ENCODE measurements around the gene RSU1.

DNA sequence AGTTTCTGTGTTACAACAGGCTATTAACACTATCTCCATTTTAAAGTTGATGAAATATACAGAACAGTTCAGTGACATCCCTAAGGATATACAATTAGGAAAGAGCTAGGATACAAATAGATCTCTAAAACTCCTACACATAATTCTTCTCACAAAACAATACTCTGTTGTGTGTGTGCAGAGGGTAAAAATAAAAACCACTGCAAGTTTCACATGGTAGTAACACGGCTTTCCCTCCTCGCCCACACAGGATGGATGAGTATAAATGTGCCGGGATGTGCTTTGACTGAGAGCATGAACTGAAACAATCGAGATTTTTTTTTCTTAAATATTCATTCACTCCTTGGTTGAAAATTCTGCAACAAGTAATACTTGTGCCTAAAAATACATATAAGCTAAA is 164.0 kb downstream of the RSU1 start:
- TF ChIP-seq EZH2 (IDR thresholded peaks at IDR 0.05; ENCODE audit: borderline replicate concordance, control insufficient read depth, low read depth, low read length) (no peak), SMC3 (IDR thresholded peaks at IDR 0.05; ENCODE audit: borderline replicate concordance, low read length) (no peak), ETV6 (conservative IDR thresholded peaks at IDR 0.05 in 1 of 2, IDR thresholded peaks at IDR 0.05 in 1 of 2; ENCODE audit: borderline replicate concordance in 1 of 2, low read depth in 1 of 2) (no peak), CHD2 (IDR thresholded peaks at IDR 0.05; ENCODE audit: borderline replicate concordance, low read depth, low read length) (no peak), POLR2A (IDR thresholded peaks at IDR 0.05; ENCODE audit: low read depth, low read length) (no peak), POLR2AphosphoS5 (IDR thresholded peaks at IDR 0.05; ENCODE audit: low read length) (no peak), ZNF217 (IDR thresholded peaks at IDR 0.05) (no peak), NR2C1 (IDR thresholded peaks at IDR 0.05) (no peak), SUZ12 (IDR thresholded peaks at IDR 0.05; ENCODE audit: unreplicated experiment) (no peak), EGR1 (IDR thresholded peaks at IDR 0.05; ENCODE audit: borderline replicate concordance in 1 of 2, low read depth in 2 of 2, low read length in 2 of 2) (no peak), TCF7 (IDR thresholded peaks at IDR 0.05; ENCODE audit: borderline replicate concordance) (no peak)
- TF ChIP-seq, protein P1, sequence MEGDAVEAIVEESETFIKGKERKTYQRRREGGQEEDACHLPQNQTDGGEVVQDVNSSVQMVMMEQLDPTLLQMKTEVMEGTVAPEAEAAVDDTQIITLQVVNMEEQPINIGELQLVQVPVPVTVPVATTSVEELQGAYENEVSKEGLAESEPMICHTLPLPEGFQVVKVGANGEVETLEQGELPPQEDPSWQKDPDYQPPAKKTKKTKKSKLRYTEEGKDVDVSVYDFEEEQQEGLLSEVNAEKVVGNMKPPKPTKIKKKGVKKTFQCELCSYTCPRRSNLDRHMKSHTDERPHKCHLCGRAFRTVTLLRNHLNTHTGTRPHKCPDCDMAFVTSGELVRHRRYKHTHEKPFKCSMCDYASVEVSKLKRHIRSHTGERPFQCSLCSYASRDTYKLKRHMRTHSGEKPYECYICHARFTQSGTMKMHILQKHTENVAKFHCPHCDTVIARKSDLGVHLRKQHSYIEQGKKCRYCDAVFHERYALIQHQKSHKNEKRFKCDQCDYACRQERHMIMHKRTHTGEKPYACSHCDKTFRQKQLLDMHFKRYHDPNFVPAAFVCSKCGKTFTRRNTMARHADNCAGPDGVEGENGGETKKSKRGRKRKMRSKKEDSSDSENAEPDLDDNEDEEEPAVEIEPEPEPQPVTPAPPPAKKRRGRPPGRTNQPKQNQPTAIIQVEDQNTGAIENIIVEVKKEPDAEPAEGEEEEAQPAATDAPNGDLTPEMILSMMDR (IDR thresholded peaks at IDR 0.05 in 2 of 3, conservative IDR thresholded peaks at IDR 0.05 in 1 of 3; ENCODE audit: control insufficient read depth in 2 of 3, extremely low read depth in 1 of 3, insufficient read depth in 1 of 3, low read depth in 3 of 3, low read length in 3 of 3), result no peak
- TF ChIP-seq, protein P2, sequence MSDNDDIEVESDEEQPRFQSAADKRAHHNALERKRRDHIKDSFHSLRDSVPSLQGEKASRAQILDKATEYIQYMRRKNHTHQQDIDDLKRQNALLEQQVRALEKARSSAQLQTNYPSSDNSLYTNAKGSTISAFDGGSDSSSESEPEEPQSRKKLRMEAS (IDR thresholded peaks at IDR 0.05; ENCODE audit: low read depth, low read length), result no peak
